CD14-positive monocyte (primary cell): Measurements from ENCODE around the gene SLC13A4. TPM values are rescaled to one million over a fixed set of nuclear protein-coding genes. Genes with fewer than 3 reads are reported as not detected.

Experiments
- DNase-seq, 3 donors: peaks; one replicate each; pipeline ENCODE4 v3.0.0-alpha.2; 2011 to 2022
- H2AFZ ChIP-seq: 2 replicates; pipeline ENCODE4 v1.6.0; 2012; ENCODE audit warnings: mild to moderate bottlenecking, low read depth, low read length, inconsistent platforms; ENCODE audit not compliant: insufficient read depth, poor library complexity, severe bottlenecking
- H3K27ac ChIP-seq, 2 donors: 1 replicate in 1 of 2; 2 replicates in 1 of 2; pipeline ENCODE4 v1.5.1; 2012 to 2013; ENCODE audit warnings: low read length in 2 of 2, control low read depth in 1 of 2, inconsistent platforms in 1 of 2, low read depth in 1 of 2, mild to moderate bottlenecking in 1 of 2
- H3K27me3 ChIP-seq, 2 donors: one replicate each; pipeline versions ENCODE4 v1.6.0 to v1.6.1; 2011 to 2013; ENCODE audit warnings: low read length in 2 of 2; ENCODE audit not compliant: control insufficient read depth in 2 of 2, insufficient read depth in 2 of 2
- H3K36me3 ChIP-seq, 2 donors: replicated peaks in 1 of 2; 1 replicate in 1 of 2; 2 replicates in 1 of 2; pipeline versions ENCODE4 v1.5.1 to v1.6.1; 2012 to 2013; ENCODE audit warnings: low read length in 2 of 2, control low read depth in 1 of 2, inconsistent platforms in 1 of 2, mild to moderate bottlenecking in 1 of 2; ENCODE audit not compliant: insufficient read depth in 2 of 2, control insufficient read depth in 1 of 2
- H3K4me1 ChIP-seq, 2 donors: 1 replicate in 1 of 2; 2 replicates in 1 of 2; pipeline versions ENCODE4 v1.5.1 to v1.6.1; 2012 to 2013; ENCODE audit warnings: low read length in 2 of 2, control low read depth in 1 of 2, inconsistent platforms in 1 of 2, mild to moderate bottlenecking in 1 of 2, moderate library complexity in 1 of 2; ENCODE audit not compliant: insufficient read depth in 2 of 2, control insufficient read depth in 1 of 2
- H3K4me2 ChIP-seq: replicated peaks from 2 replicates; pipeline ENCODE3; 2012; ENCODE audit warnings: low read length, moderate library complexity, mild to moderate bottlenecking; ENCODE audit not compliant: poor library complexity, severe bottlenecking; ENCODE audit errors: extremely low read depth
- H3K4me3 ChIP-seq, 3 experiments: fragments of 200-600 bp in 1 of 3; sonication (generic) in 1 of 3; replicated peaks in 1 of 3; 1 replicate in 2 of 3; 2 replicates in 1 of 3; pipeline ENCODE4 v1.5.1; 2011 to 2013; ENCODE audit warnings: low read length in 3 of 3, mild to moderate bottlenecking in 3 of 3, control low read depth in 2 of 3, low read depth in 2 of 3, inconsistent platforms in 1 of 3, moderate library complexity in 1 of 3
- H3K79me2 ChIP-seq: 2 replicates; pipeline ENCODE4 v1.6.0; 2012; ENCODE audit warnings: mild to moderate bottlenecking, control low read depth, inconsistent platforms, low read length, moderate library complexity; ENCODE audit not compliant: insufficient read depth
- H3K9ac ChIP-seq: 2 replicates; pipeline ENCODE4 v1.6.0; 2017; ENCODE audit warnings: low read length, mild to moderate bottlenecking; ENCODE audit not compliant: insufficient read depth, poor library complexity, severe bottlenecking
- H3K9me3 ChIP-seq, 2 donors: replicated peaks in 1 of 2; 1 replicate in 1 of 2; 2 replicates in 1 of 2; pipeline versions ENCODE4 v1.5.1 to v1.6.1; 2012 to 2013; ENCODE audit warnings: low read length in 2 of 2, control low read depth in 1 of 2; ENCODE audit not compliant: control insufficient read depth in 1 of 2, insufficient read depth in 1 of 2
- H4K20me1 ChIP-seq: 2 replicates; pipeline ENCODE4 v1.6.0; 2012; ENCODE audit warnings: mild to moderate bottlenecking, low read length, control low read depth, moderate library complexity; ENCODE audit not compliant: insufficient read depth
- H3K27ac Mint-ChIP-seq, 7 donors: one replicate each; pipeline ENCODE4 v1.8.0; 2020; ENCODE audit warnings: mild to moderate bottlenecking in 7 of 7, mixed read lengths in 7 of 7, moderate library complexity in 6 of 7, inconsistent platforms in 2 of 7
- H3K27me3 Mint-ChIP-seq, 3 donors: one replicate each; pipeline ENCODE4 v1.8.0; 2021 to 2022; ENCODE audit warnings: low read depth in 3 of 3, mild to moderate bottlenecking in 3 of 3, mixed read lengths in 3 of 3, moderate library complexity in 3 of 3, inconsistent platforms in 1 of 3
- H3K36me3 Mint-ChIP-seq, 2 donors: one replicate each; pipeline ENCODE4 v1.8.0; 2020; ENCODE audit warnings: mixed read lengths in 2 of 2, inconsistent platforms in 1 of 2, mild to moderate bottlenecking in 1 of 2
- H3K4me1 Mint-ChIP-seq: one replicate; pipeline ENCODE4 v1.8.0; 2020; ENCODE audit warnings: mild to moderate bottlenecking, mixed read lengths
- H3K4me3 Mint-ChIP-seq, 2 donors: one replicate each; pipeline ENCODE4 v1.8.0; 2020; ENCODE audit warnings: mild to moderate bottlenecking in 2 of 2, mixed read lengths in 2 of 2, moderate library complexity in 1 of 2
- H3K9me3 Mint-ChIP-seq, 7 donors: one replicate each; pipeline ENCODE4 v1.8.0; 2020 to 2022; ENCODE audit warnings: mixed read lengths in 7 of 7, mild to moderate bottlenecking in 6 of 7, moderate library complexity in 6 of 7, inconsistent platforms in 2 of 7
- WGBS: methylation state at CpG from one replicate; pipeline ENCODE4 v1.1.5; 2013; ENCODE audit warnings: missing lambda C conversion rate; ENCODE audit not compliant: insufficient coverage; 5-methylcytosine and 5-hydroxymethylcytosine counted together
- intact Hi-C, 2 donors: fragments of 100-400 bp; cut with micrococcal nuclease; formaldehyde crosslinking; loops; one replicate each; pipeline versions ENCODE4 v1.15.0 to v1.15.1; 2023
- polyA plus RNA-seq, 3 donors: library from polyadenylated mRNA; depleted of rRNA in 1 of 3; unstranded in 2 of 3; stranded (reverse) in 1 of 3; fragments of 300-500 nt in 2 of 3; fragments of >200 nt in 1 of 3; fragmentation: Illumina TruSeq in 2 of 3; gene quantifications; 1 replicate in 2 of 3; 2 replicates in 1 of 3; pipeline ENCODE4 v1.2.3, GENCODE V29; 2012 to 2021
- TF ChIP-seq, protein P1 (sequence below): fragments of 200-600 bp; IDR thresholded peaks from one replicate; pipeline ENCODE4 v1.8.0; 2022; ENCODE audit warnings: antibody characterized with exemption, mild to moderate bottlenecking

The SLC13A4 gene
- polyA plus RNA-seq, 3 donors, result not detected

DNA sequence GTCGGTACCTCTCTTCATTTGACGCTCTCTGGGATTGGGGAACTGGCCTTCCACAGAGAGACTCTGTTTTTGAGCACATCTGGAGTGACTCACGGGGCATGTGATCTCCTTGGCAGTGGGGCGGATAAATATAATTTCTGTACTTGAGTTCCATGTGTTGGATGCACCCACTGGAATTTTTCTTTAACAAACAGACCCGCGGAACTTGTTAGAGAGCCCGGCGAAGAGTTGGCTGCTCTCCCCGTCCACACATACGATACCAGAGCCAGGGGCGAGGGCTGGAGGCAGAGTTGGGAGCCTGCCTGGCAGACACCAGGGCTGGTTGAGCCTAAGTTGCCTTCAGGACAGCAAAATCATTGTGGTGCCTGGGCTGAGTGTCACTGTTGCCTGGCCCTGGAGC lies 20.8 kb upstream of the SLC13A4 start, which contains the start of gene FAM180A:
Gene FAM180A, minus strand, starts transcription at position 44 of the 400 bp plus-strand sequence. CDS start 233 bp downstream, outside the sequence.
- H3K27ac Mint-ChIP-seq, result no peak within 1 kb of the TSS

GRCh38 chr7:135747366-135747765 lies 19.4 kb upstream of the SLC13A4 start:
- no peaks in the 10 kb centered on the region for H3K4me1 Mint-ChIP-seq

More for the DNA sequence above, 20.8 kb upstream of the SLC13A4 start, which contains the start of gene FAM180A:
- Histone ChIP-seq H3K27me3 (no peaks in the 10 kb centered on the region), H3K4me2 (no peak within 1 kb of the TSS), H3K36me3 (no peaks in the 10 kb centered on the region), H3K9me3 (no peaks in the 10 kb centered on the region), H3K4me1 (no peaks in the 10 kb centered on the region), H3K4me3 (no peak within 1 kb of the TSS), H4K20me1 (no peaks in the 10 kb centered on the region), H3K79me2 (no peaks in the 10 kb centered on the region), H2AFZ (no peak within 1 kb of the TSS), H3K9ac (no peak within 1 kb of the TSS), H3K27ac (no peak within 1 kb of the TSS)
- H3K27me3 Mint-ChIP-seq, result peaks cover 2 to 4% (median 2%) of the 10 kb centered on the region in 3 donors
- peaks cover 0 to 2% (median 0%) of the 10 kb centered on the region in 7 donors for H3K9me3 Mint-ChIP-seq
- H3K36me3 Mint-ChIP-seq, result no peaks in the 10 kb centered on the region
- H3K4me3 Mint-ChIP-seq, result no peak within 1 kb of the TSS
- no peak for DNase-seq
- 98% methylated on average over 9 of the region's 11 CpGs for WGBS
- H3K4me1 Mint-ChIP-seq, result no peaks in the 10 kb centered on the region
- intact Hi-C loops, result no loop called here
- TF ChIP-seq, protein P1, sequence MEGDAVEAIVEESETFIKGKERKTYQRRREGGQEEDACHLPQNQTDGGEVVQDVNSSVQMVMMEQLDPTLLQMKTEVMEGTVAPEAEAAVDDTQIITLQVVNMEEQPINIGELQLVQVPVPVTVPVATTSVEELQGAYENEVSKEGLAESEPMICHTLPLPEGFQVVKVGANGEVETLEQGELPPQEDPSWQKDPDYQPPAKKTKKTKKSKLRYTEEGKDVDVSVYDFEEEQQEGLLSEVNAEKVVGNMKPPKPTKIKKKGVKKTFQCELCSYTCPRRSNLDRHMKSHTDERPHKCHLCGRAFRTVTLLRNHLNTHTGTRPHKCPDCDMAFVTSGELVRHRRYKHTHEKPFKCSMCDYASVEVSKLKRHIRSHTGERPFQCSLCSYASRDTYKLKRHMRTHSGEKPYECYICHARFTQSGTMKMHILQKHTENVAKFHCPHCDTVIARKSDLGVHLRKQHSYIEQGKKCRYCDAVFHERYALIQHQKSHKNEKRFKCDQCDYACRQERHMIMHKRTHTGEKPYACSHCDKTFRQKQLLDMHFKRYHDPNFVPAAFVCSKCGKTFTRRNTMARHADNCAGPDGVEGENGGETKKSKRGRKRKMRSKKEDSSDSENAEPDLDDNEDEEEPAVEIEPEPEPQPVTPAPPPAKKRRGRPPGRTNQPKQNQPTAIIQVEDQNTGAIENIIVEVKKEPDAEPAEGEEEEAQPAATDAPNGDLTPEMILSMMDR, result no peak

More at GRCh38 chr7:135747366-135747765, 19.4 kb upstream of the SLC13A4 start:
- Histone ChIP-seq H2AFZ (no peak overlapping the region), H3K4me2 (no peak overlapping the region), H3K9ac (no peak overlapping the region), H3K79me2 (no peaks in the 10 kb centered on the region), H3K36me3 (no peaks in the 10 kb centered on the region), H3K4me3 (no peak overlapping the region), H3K4me1 (no peaks in the 10 kb centered on the region), H3K27ac (no peak overlapping the region), H3K9me3 (no peaks in the 10 kb centered on the region), H4K20me1 (no peaks in the 10 kb centered on the region), H3K27me3 (no peaks in the 10 kb centered on the region)
- peaks cover 2 to 6% (median 5%) of the 10 kb centered on the region in 3 donors for H3K27me3 Mint-ChIP-seq
- intact Hi-C loops, result no loop called here
- H3K27ac Mint-ChIP-seq, result no peak overlapping the region
- 85% methylated on average over 5 of the region's 8 CpGs for WGBS
- no peak overlapping the region for H3K4me3 Mint-ChIP-seq
- DNase-seq, result no peak
- H3K36me3 Mint-ChIP-seq, result no peaks in the 10 kb centered on the region
- TF ChIP-seq, protein P1, result no peak
- peaks cover 0 to 2% (median 0%) of the 10 kb centered on the region in 7 donors for H3K9me3 Mint-ChIP-seq
